ENCODE measurements around the gene NELFE. TPM values are rescaled to one million over a fixed set of nuclear protein-coding genes. Genes with fewer than 3 reads are reported as not detected.

NELFE gene
- total and polyA plus RNA-seq, 2 of the 13 experiments (the other 11 are each of a cell fraction or from before 2014, with no cell fraction given), result 51.3 to 69.8 TPM

- no peak; the same call in 1 of the 2 replicates for TF ChIP-seq FOSL1 (CRISPR knock-in tag; IDR thresholded peaks at IDR 0.05; ENCODE audit: borderline replicate concordance)
- no peak for TF ChIP-seq IKZF1 (IDR thresholded peaks at IDR 0.05)
- TF ChIP-seq ZNF33B (CRISPR knock-in tag; IDR thresholded peaks at IDR 0.05), result no peak; the same call in 1 of the 2 replicates
- peak; percentile 44; the same call in 1 of the 2 replicates for TF ChIP-seq HIC2 (CRISPR knock-in tag; IDR thresholded peaks at IDR 0.05; ENCODE audit: low read depth)
- TF ChIP-seq RBM22 (optimal IDR thresholded peaks at IDR 0.05; ENCODE audit: low read length), result peak; percentile 60
- TF ChIP-seq ZBTB8A (CRISPR knock-in tag; IDR thresholded peaks at IDR 0.05; ENCODE audit: borderline replicate concordance, low read depth), result no peak
- peak; percentile 84 for TF ChIP-seq HES4 (CRISPR knock-in tag; IDR thresholded peaks at IDR 0.05; ENCODE audit: borderline replicate concordance)
- no peak for TF ChIP-seq ZNF207 (IDR thresholded peaks at IDR 0.05; ENCODE audit: borderline replicate concordance)
- TF ChIP-seq ZNF138 (CRISPR knock-in tag; IDR thresholded peaks at IDR 0.05; ENCODE audit: low read depth), result 0 out of 2 replicates have a peak, but pooled peaks have one; percentile 41
- no peak; the same call in 1 of the 2 replicates for TF ChIP-seq ZNF451 (CRISPR knock-in tag; IDR thresholded peaks at IDR 0.05)
- TF ChIP-seq ATF6 (CRISPR knock-in tag; conservative IDR thresholded peaks at IDR 0.05), result no peak
- TF ChIP-seq HMG20B (CRISPR knock-in tag; conservative IDR thresholded peaks at IDR 0.05), result peak; percentile 18; the same call in 1 of the 2 replicates
- peak; percentile 96 for TF ChIP-seq SALL2 (CRISPR knock-in tag; IDR thresholded peaks at IDR 0.05)
- TF ChIP-seq ZNF280B (CRISPR knock-in tag; IDR thresholded peaks at IDR 0.05; ENCODE audit: borderline replicate concordance), result 0 out of 2 replicates have a peak, but pooled peaks have one; percentile 3
- TF ChIP-seq LBX2 (CRISPR knock-in tag; IDR thresholded peaks at IDR 0.05; ENCODE audit: borderline replicate concordance), result no peak
- TF ChIP-seq KDM4B (CRISPR knock-in tag; IDR thresholded peaks at IDR 0.05), result peak; percentile 90
- no peak; the same call in 1 of the 2 replicates for TF ChIP-seq ESRRA (CRISPR knock-in tag; IDR thresholded peaks at IDR 0.05; ENCODE audit: low read depth)
- peak; percentile 96 for TF ChIP-seq DRAP1 (CRISPR knock-in tag; IDR thresholded peaks at IDR 0.05)
- TF ChIP-seq ZNF432 (CRISPR knock-in tag; IDR thresholded peaks at IDR 0.05; ENCODE audit: borderline replicate concordance), result no peak
- peak; percentile 83 for TF ChIP-seq ASH2L (IDR thresholded peaks at IDR 0.05; ENCODE audit: insufficient read length, low read depth, low read length)
- TF ChIP-seq MIER3 (CRISPR knock-in tag; IDR thresholded peaks at IDR 0.05; ENCODE audit: borderline replicate concordance), result peak; percentile 74
Measured at GRCh38 chr6:31958741-31959739, at the start of gene NELFE, which contains the start of gene SKIC2 (continued).
